HG02981 (cell line): ENCODE data around the gene MUC6.

Source experiments
- ATAC-seq: cut with Tn5 transposase; IDR thresholded peaks from one replicate; pipeline ENCODE4 v1.9.1; 2021; ENCODE audit warnings: mild to moderate bottlenecking, moderate library complexity; ENCODE audit not compliant: unreplicated experiment

MUC6 gene

GRCh38 chr11:1052133-1053011 lies 15.9 kb upstream of the MUC6 start:
- no peak for ATAC-seq

- ATAC-seq, result no peak
These were observed 15.0 kb upstream of the MUC6 start for GRCh38 chr11:1051356-1052132.

- no peak for ATAC-seq
These were observed 14.2 kb upstream of the MUC6 start for GRCh38 chr11:1050581-1051355.

- no peak for ATAC-seq
These were observed 13.5 kb upstream of the MUC6 start for GRCh38 chr11:1049911-1050580.

- no peak for ATAC-seq
These were observed 12.9 kb upstream of the MUC6 start for GRCh38 chr11:1049431-1049891.

GRCh38 chr11:1049071-1049405 lies 12.5 kb upstream of the MUC6 start:
- ATAC-seq, result no peak

GRCh38 chr11:1048375-1049070 lies 12.0 kb upstream of the MUC6 start:
- ATAC-seq, result no peak

- ATAC-seq, result no peak
These were observed 11.2 kb upstream of the MUC6 start for GRCh38 chr11:1047595-1048156.

- no peak for ATAC-seq
These were observed 7.6 kb upstream of the MUC6 start for GRCh38 chr11:1044160-1044559.

GRCh38 chr11:1043563-1044096 lies 7.1 kb upstream of the MUC6 start:
- no peak for ATAC-seq

- no peak for ATAC-seq
These were observed 6.4 kb upstream of the MUC6 start for GRCh38 chr11:1042626-1043562.

GRCh38 chr11:1041936-1042608 lies 5.6 kb upstream of the MUC6 start:
- ATAC-seq, result no peak

- ATAC-seq, result no peak
These were observed 5.0 kb upstream of the MUC6 start for GRCh38 chr11:1041471-1041870.

- ATAC-seq, result no peak
These were observed 4.6 kb upstream of the MUC6 start for GRCh38 chr11:1041149-1041467.

- ATAC-seq, result no peak
These were observed 4.1 kb upstream of the MUC6 start for GRCh38 chr11:1040428-1041148.

GRCh38 chr11:1039481-1040427 lies 3.2 kb upstream of the MUC6 start:
- no peak for ATAC-seq
